HEK293T (cell line): ENCODE measurements around the gene CISH.
A peak's percentile ranks its signal among the peaks of the same experiment; 100 is the strongest.

Experiments
- CTCF ChIA-PET: fragments of 350-600 bp; formaldehyde crosslinking; extraction: SDS; loops from one replicate; lab custom pipeline; 2021; ENCODE audit warnings: antibody characterized with exemption, inconsistent platforms; lab: Yijun Ruan, JAX
- POLR2A ChIA-PET: fragments of 350-600 bp; formaldehyde crosslinking; extraction: SDS; loops from one replicate; lab custom pipeline; 2020; ENCODE audit warnings: antibody characterized with exemption, inconsistent platforms; lab: Yijun Ruan, JAX
- DNase-seq: peaks from one replicate; pipeline ENCODE4 v3.0.0; 2012; ENCODE audit warnings: mixed read lengths; ENCODE audit errors: extremely low spot score
- ARNT ChIP-seq: fragments of 450-650 bp; IDR thresholded peaks from 2 replicates; pipeline ENCODE4 v1.6.1; 2017; ENCODE audit warnings: mild to moderate bottlenecking
- BHLHE40 ChIP-seq: fragments of 450-650 bp; IDR thresholded peaks from 2 replicates; pipeline ENCODE4 v1.6.1; 2016; ENCODE audit warnings: mild to moderate bottlenecking, moderate library complexity, borderline replicate concordance
- CTBP1 ChIP-seq: fragments of 450-650 bp; IDR thresholded peaks from 2 replicates; pipeline ENCODE4 v1.6.1; 2016; ENCODE audit warnings: borderline replicate concordance
- ELF4 ChIP-seq: fragments of 450-650 bp; IDR thresholded peaks from 2 replicates; pipeline ENCODE4 v1.6.1; 2017; ENCODE audit warnings: antibody characterized with exemption
- FOXA1 ChIP-seq: fragments of 450-650 bp; IDR thresholded peaks from 2 replicates; pipeline ENCODE4 v1.6.1; 2016; ENCODE audit warnings: mild to moderate bottlenecking
- FOXK2 ChIP-seq: fragments of 450-650 bp; IDR thresholded peaks from 2 replicates; pipeline ENCODE4 v1.6.1; 2016; ENCODE audit warnings: mild to moderate bottlenecking
- FOXM1 ChIP-seq: fragments of 450-650 bp; IDR thresholded peaks from 2 replicates; pipeline ENCODE4 v1.6.1; 2017; ENCODE audit warnings: mild to moderate bottlenecking, borderline replicate concordance
- HDGF ChIP-seq: fragments of 450-650 bp; IDR thresholded peaks from 2 replicates; pipeline ENCODE4 v1.6.1; 2017; ENCODE audit warnings: antibody characterized with exemption, borderline replicate concordance
- L3MBTL2 ChIP-seq: fragments of 450-650 bp; conservative IDR thresholded peaks from 2 replicates; pipeline ENCODE4 v1.6.1; 2016; ENCODE audit warnings: mild to moderate bottlenecking
- LEF1 ChIP-seq: fragments of 450-650 bp; IDR thresholded peaks from 2 replicates; pipeline ENCODE4 v1.6.1; 2017; ENCODE audit warnings: mild to moderate bottlenecking, borderline replicate concordance
- NFRKB ChIP-seq: fragments of 450-650 bp; IDR thresholded peaks from 2 replicates; pipeline ENCODE4 v1.6.1; 2016; ENCODE audit warnings: mild to moderate bottlenecking, moderate library complexity
- PKNOX1 ChIP-seq: fragments of 450-650 bp; IDR thresholded peaks from 2 replicates; pipeline ENCODE4 v1.6.1; 2016
- SP1 ChIP-seq: fragments of 450-650 bp; IDR thresholded peaks from 2 replicates; pipeline ENCODE4 v1.6.1; 2017
- SUZ12 ChIP-seq: fragments of 450-650 bp; IDR thresholded peaks from 2 replicates; pipeline ENCODE4 v1.6.1; 2016; ENCODE audit warnings: mild to moderate bottlenecking
- TARDBP ChIP-seq: fragments of 450-650 bp; IDR thresholded peaks from 2 replicates; pipeline ENCODE4 v1.6.1; 2016
- ZNF384 ChIP-seq: fragments of 450-650 bp; IDR thresholded peaks from 2 replicates; pipeline ENCODE4 v1.6.1; 2016

The CISH gene

GRCh38 chr3:50632450-50632849 lies 20.9 kb upstream of the CISH start:
- POLR2A ChIA-PET: interaction anchor here (0.9 kb wide), 2 partner anchors 13 to 21 kb away, joined by 3 to 4 read pairs; partner anchors contain the start of gene CISH
- CTCF ChIA-PET: interaction anchor here (0.6 to 2.4 kb wide), 4 partner anchors 16 to 757 kb away, joined by 3 to 15 read pairs (median 6); partner anchors contain the start of gene MAPKAPK3
- DNase-seq: peak; percentile 28
- TF ChIP-seq FOXK2 (no peak), SP1 (no peak), CTBP1 (no peak), BHLHE40 (no peak), ARNT (peak; percentile 99), PKNOX1 (peak; percentile 66)

- POLR2A ChIA-PET: no interaction called here
- CTCF ChIA-PET: interaction anchor here (0.6 to 2.2 kb wide), 4 partner anchors 22 to 759 kb away, joined by 3 to 15 read pairs (median 7); no protein-coding TSS in a partner anchor
- TF ChIP-seq CTBP1 (no peak), ELF4 (no peak), ZNF384 (no peak), ARNT (no peak), FOXK2 (no peak), TARDBP (no peak), FOXM1 (no peak), SUZ12 (no peak), LEF1 (no peak), HDGF (no peak), SP1 (no peak), PKNOX1 (no peak), NFRKB (no peak), BHLHE40 (no peak), FOXA1 (no peak), L3MBTL2 (no peak)
- DNase-seq: no peak
Observed at GRCh38 chr3:50630877-50631276, 19.3 kb upstream of the CISH start.

GRCh38 chr3:50630394-50630793 lies 18.8 kb upstream of the CISH start:
- POLR2A ChIA-PET: no interaction called here

GRCh38 chr3:50628601-50629000 lies 17.0 kb upstream of the CISH start:
- TF ChIP-seq PKNOX1 (no peak), CTBP1 (no peak)
- CTCF ChIA-PET: no interaction called here
- POLR2A ChIA-PET: no interaction called here
- DNase-seq: no peak

More at GRCh38 chr3:50630394-50630793, 18.8 kb upstream of the CISH start:
- CTCF ChIA-PET: interaction anchor here (1.0 to 2.2 kb wide), 3 partner anchors 23 to 760 kb away, joined by 3 to 15 read pairs (median 5); no protein-coding TSS in a partner anchor
- DNase-seq: no peak
- TF ChIP-seq FOXA1 (no peak), NFRKB (no peak), ARNT (no peak), HDGF (no peak), SUZ12 (no peak), ZNF384 (no peak), SP1 (no peak), PKNOX1 (no peak), FOXK2 (no peak), L3MBTL2 (no peak), ELF4 (no peak), CTBP1 (no peak), LEF1 (no peak), BHLHE40 (no peak), TARDBP (no peak)

GRCh38 chr3:50627407-50628051 lies 16.0 kb upstream of the CISH start:
- ChIA-PET POLR2A (interaction anchor here (0.7 to 1.3 kb wide), 3 partner anchors 10 to 352 kb away, joined by 3 read pairs; partner anchors contain the start of gene MAPKAPK3), CTCF (interaction anchor here (0.8 to 1.5 kb wide), 5 partner anchors 8 to 762 kb away, joined by 3 to 4 read pairs (median 3); no protein-coding TSS in a partner anchor)
- TF ChIP-seq SP1: no peak
- no peak for TF ChIP-seq CTBP1
- no peak for TF ChIP-seq PKNOX1
- TF ChIP-seq FOXM1: no peak
- TF ChIP-seq TARDBP: no peak
- no peak for TF ChIP-seq NFRKB
- TF ChIP-seq ZNF384: no peak
- no peak for TF ChIP-seq FOXK2
- TF ChIP-seq ELF4: no peak
- no peak for TF ChIP-seq HDGF
- TF ChIP-seq L3MBTL2: no peak
- TF ChIP-seq SUZ12: no peak
- no peak for TF ChIP-seq LEF1
- TF ChIP-seq BHLHE40: no peak
- TF ChIP-seq FOXA1: no peak
- TF ChIP-seq ARNT: no peak
- DNase-seq: peak; percentile 33
